Transverse colon (tissue), 4 donors: ENCODE data around the gene EGR1.

Experiments
- EP300 ChIP-seq: sonication (generic); formaldehyde crosslinking; IDR thresholded peaks from one replicate; pipeline ENCODE4 v1.6.1; 2017; ENCODE audit warnings: antibody characterized with exemption, low read depth
- POLR2A ChIP-seq: fragments of 450-650 bp; IDR thresholded peaks from one replicate; pipeline ENCODE4 v1.6.1; 2016; ENCODE audit warnings: antibody characterized with exemption, mild to moderate bottlenecking, moderate library complexity
- POLR2AphosphoS5 ChIP-seq, 3 donors: sonication (generic); formaldehyde crosslinking; IDR thresholded peaks; one replicate each; pipeline ENCODE4 v1.6.1; 2016; ENCODE audit warnings: antibody characterized with exemption in 3 of 3
- TF ChIP-seq, protein P1 (sequence below), 5 experiments: fragments of 200-600 bp in 3 of 5; fragments of 450-650 bp in 2 of 5; sonication (generic) in 3 of 5; IDR thresholded peaks; 1 replicate in 2 of 5; 2 replicates in 3 of 5; pipeline ENCODE4 v1.5.1; 2016 to 2017; ENCODE audit warnings: antibody characterized with exemption in 5 of 5, inconsistent platforms in 3 of 5, mild to moderate bottlenecking in 2 of 5, moderate library complexity in 1 of 5

DNA sequence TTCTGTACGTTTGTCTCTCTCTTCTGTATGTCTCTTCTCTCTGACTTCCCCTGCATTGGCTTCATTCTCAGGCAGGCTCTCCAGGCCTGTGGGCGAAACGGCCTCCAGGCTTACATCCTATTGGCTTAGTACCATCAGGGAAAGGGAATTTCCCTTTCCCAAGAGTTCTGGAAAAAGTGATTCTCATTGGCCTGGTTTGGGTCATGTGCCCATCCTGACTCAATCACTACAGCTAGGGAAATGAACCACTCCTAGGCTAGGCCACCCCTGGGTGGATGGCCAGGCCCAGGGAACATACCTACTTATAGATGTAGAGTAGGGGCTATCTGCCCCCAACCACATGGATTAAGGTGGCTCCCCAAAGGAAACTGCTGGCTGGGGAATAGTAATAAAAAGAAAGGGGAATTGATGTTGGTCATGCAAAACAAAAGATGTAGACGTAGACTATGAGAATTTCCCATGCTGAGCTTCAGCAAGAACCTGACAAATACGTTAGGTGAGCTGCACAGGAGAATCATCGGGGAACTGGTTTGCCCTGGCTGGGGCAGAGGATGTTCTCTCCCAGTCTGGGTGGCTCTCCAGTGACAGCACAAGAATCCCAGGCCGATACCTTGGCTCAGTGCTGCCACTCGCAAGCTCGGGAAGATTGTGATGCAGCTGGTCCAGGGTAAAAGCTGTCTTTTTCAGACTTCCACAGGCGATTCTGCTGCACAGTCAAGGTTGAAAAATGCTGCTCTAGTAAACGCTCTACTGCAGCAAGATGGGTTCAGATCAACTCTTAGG lies 3.7 kb upstream of the EGR1 start:
- TF ChIP-seq, protein P1, sequence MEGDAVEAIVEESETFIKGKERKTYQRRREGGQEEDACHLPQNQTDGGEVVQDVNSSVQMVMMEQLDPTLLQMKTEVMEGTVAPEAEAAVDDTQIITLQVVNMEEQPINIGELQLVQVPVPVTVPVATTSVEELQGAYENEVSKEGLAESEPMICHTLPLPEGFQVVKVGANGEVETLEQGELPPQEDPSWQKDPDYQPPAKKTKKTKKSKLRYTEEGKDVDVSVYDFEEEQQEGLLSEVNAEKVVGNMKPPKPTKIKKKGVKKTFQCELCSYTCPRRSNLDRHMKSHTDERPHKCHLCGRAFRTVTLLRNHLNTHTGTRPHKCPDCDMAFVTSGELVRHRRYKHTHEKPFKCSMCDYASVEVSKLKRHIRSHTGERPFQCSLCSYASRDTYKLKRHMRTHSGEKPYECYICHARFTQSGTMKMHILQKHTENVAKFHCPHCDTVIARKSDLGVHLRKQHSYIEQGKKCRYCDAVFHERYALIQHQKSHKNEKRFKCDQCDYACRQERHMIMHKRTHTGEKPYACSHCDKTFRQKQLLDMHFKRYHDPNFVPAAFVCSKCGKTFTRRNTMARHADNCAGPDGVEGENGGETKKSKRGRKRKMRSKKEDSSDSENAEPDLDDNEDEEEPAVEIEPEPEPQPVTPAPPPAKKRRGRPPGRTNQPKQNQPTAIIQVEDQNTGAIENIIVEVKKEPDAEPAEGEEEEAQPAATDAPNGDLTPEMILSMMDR (IDR thresholded peaks at IDR 0.05): no peak
- TF ChIP-seq POLR2A (no peak), POLR2AphosphoS5 (IDR thresholded peaks at IDR 0.05) (no peak), EP300 (no peak)
